Activated naive CD4-positive, alpha-beta T cell treated with anti-CD3 and anti-CD28 coated beads, Interleukin-2, amount 10 ng/mL, durations not matched to agents 7 days and 5 days (primary cell): ENCODE results near the gene CUL9.
A peak's percentile ranks its signal among the peaks of the same experiment; 100 is the strongest.

Experiments used
- CTCF ChIA-PET: fragments of 350-600 bp; sonication (Branson Sonifier 250); formaldehyde crosslinking; loops from one replicate; lab custom pipeline; 2021; ENCODE audit warnings: antibody characterized with exemption; lab: Charles Lee
- DNase-seq: peaks from one replicate; pipeline ENCODE4 v3.0.0-alpha.2; 2020
- H3K27ac Mint-ChIP-seq: one replicate; pipeline ENCODE4 v1.8.0; 2021; ENCODE audit warnings: mild to moderate bottlenecking, moderate library complexity, mixed read lengths
- H3K27me3 Mint-ChIP-seq: one replicate; pipeline ENCODE4 v1.8.0; 2021; ENCODE audit warnings: mild to moderate bottlenecking, mixed read lengths
- H3K36me3 Mint-ChIP-seq: one replicate; pipeline ENCODE4 v1.8.0; 2021; ENCODE audit warnings: mixed read lengths
- H3K4me1 Mint-ChIP-seq: one replicate; pipeline ENCODE4 v1.8.0; 2021; ENCODE audit warnings: mixed read lengths
- H3K4me3 Mint-ChIP-seq: one replicate; pipeline ENCODE4 v1.8.0; 2021; ENCODE audit warnings: mild to moderate bottlenecking, moderate library complexity, mixed read lengths
- H3K9me3 Mint-ChIP-seq: one replicate; pipeline ENCODE4 v1.8.0; 2021; ENCODE audit warnings: mixed read lengths

Gene CUL9

GRCh38 chr6:43196337-43196736 lies 14.3 kb downstream of the CUL9 start:
- H3K27ac Mint-ChIP-seq: no peak overlapping the region
- H3K4me1 Mint-ChIP-seq: peaks cover 4% of the 10 kb centered on the region
- CTCF ChIA-PET: no interaction called here
- H3K36me3 Mint-ChIP-seq: peaks cover 46% of the 10 kb centered on the region
- no peaks in the 10 kb centered on the region for H3K27me3 Mint-ChIP-seq
- H3K9me3 Mint-ChIP-seq: no peaks in the 10 kb centered on the region
- DNase-seq: peak; percentile 7
- no peak overlapping the region for H3K4me3 Mint-ChIP-seq

GRCh38 chr6:43199912-43200311 lies 17.9 kb downstream of the CUL9 start:
- Mint-ChIP-seq H3K4me1 (peaks cover 4% of the 10 kb centered on the region), H3K27me3 (no peaks in the 10 kb centered on the region), H3K36me3 (peaks cover 37% of the 10 kb centered on the region), H3K4me3 (no peak overlapping the region), H3K27ac (peak overlapping the region; percentile 12), H3K9me3 (no peaks in the 10 kb centered on the region)
- CTCF ChIA-PET: no interaction called here
- DNase-seq: peak; percentile 6

- DNase-seq: peak; percentile 13
- Mint-ChIP-seq H3K4me3 (no peak overlapping the region), H3K36me3 (peaks cover 33% of the 10 kb centered on the region), H3K4me1 (peaks cover 4% of the 10 kb centered on the region), H3K27me3 (no peaks in the 10 kb centered on the region), H3K27ac (no peak overlapping the region), H3K9me3 (no peaks in the 10 kb centered on the region)
- CTCF ChIA-PET: interaction anchor here (0.7 to 1.2 kb wide), 3 partner anchors 8 to 24 kb away, joined by 3 to 5 read pairs (median 3); no protein-coding TSS in a partner anchor
These were observed 18.5 kb downstream of the CUL9 start for GRCh38 chr6:43200541-43200940.

GRCh38 chr6:43202451-43202850 lies 20.5 kb downstream of the CUL9 start:
- H3K4me3 Mint-ChIP-seq: no peak overlapping the region
- CTCF ChIA-PET: no interaction called here
- H3K27ac Mint-ChIP-seq: no peak overlapping the region
- DNase-seq: peak; percentile 9
- H3K9me3 Mint-ChIP-seq: no peaks in the 10 kb centered on the region
- H3K4me1 Mint-ChIP-seq: peaks cover 4% of the 10 kb centered on the region
- H3K36me3 Mint-ChIP-seq: peaks cover 33% of the 10 kb centered on the region
- no peaks in the 10 kb centered on the region for H3K27me3 Mint-ChIP-seq

GRCh38 chr6:43203029-43203717 lies 21.2 kb downstream of the CUL9 start:
- Mint-ChIP-seq H3K4me3 (no peak overlapping the region), H3K9me3 (no peaks in the 10 kb centered on the region), H3K27ac (peak overlapping the region; percentile 35), H3K27me3 (no peaks in the 10 kb centered on the region), H3K4me1 (peaks cover 4% of the 10 kb centered on the region), H3K36me3 (peaks cover 31% of the 10 kb centered on the region)
- CTCF ChIA-PET: no interaction called here
- DNase-seq: peak; percentile 19

GRCh38 chr6:43203718-43204095 lies 21.7 kb downstream of the CUL9 start:
- CTCF ChIA-PET: no interaction called here
- no peak overlapping the region for H3K4me3 Mint-ChIP-seq
- H3K36me3 Mint-ChIP-seq: peaks cover 31% of the 10 kb centered on the region
- no peaks in the 10 kb centered on the region for H3K27me3 Mint-ChIP-seq
- H3K4me1 Mint-ChIP-seq: peaks cover 4% of the 10 kb centered on the region
- no peaks in the 10 kb centered on the region for H3K9me3 Mint-ChIP-seq
- DNase-seq: peak; percentile 0
- H3K27ac Mint-ChIP-seq: peak overlapping the region; percentile 35

- CTCF ChIA-PET: no interaction called here
- Mint-ChIP-seq H3K9me3 (no peaks in the 10 kb centered on the region), H3K27ac (no peak overlapping the region), H3K4me3 (no peak overlapping the region), H3K27me3 (no peaks in the 10 kb centered on the region), H3K4me1 (peaks cover 4% of the 10 kb centered on the region), H3K36me3 (peaks cover 31% of the 10 kb centered on the region)
- peak; percentile 16 for DNase-seq
These were observed 22.5 kb downstream of the CUL9 start for GRCh38 chr6:43204271-43205105.

GRCh38 chr6:43205849-43206248 lies 23.9 kb downstream of the CUL9 start:
- peaks cover 26% of the 10 kb centered on the region for H3K36me3 Mint-ChIP-seq
- CTCF ChIA-PET: interaction anchor here (0.6 kb wide), 1 partner anchor 56 kb away, joined by 3 read pairs; no protein-coding TSS in a partner anchor
- H3K4me1 Mint-ChIP-seq: no peaks in the 10 kb centered on the region
- no peak overlapping the region for H3K27ac Mint-ChIP-seq
- peak; percentile 10 for DNase-seq
- H3K4me3 Mint-ChIP-seq: no peak overlapping the region
- no peaks in the 10 kb centered on the region for H3K9me3 Mint-ChIP-seq
- no peaks in the 10 kb centered on the region for H3K27me3 Mint-ChIP-seq

GRCh38 chr6:43207286-43207685 lies 25.3 kb downstream of the CUL9 start:
- Mint-ChIP-seq H3K4me3 (no peak overlapping the region), H3K4me1 (no peaks in the 10 kb centered on the region), H3K27me3 (no peaks in the 10 kb centered on the region), H3K27ac (no peak overlapping the region), H3K36me3 (peaks cover 17% of the 10 kb centered on the region), H3K9me3 (no peaks in the 10 kb centered on the region)
- CTCF ChIA-PET: no interaction called here
- DNase-seq: no peak

GRCh38 chr6:43211955-43212354 lies 30.0 kb downstream of the CUL9 start:
- Mint-ChIP-seq H3K9me3 (no peaks in the 10 kb centered on the region), H3K4me1 (no peaks in the 10 kb centered on the region), H3K27me3 (no peaks in the 10 kb centered on the region), H3K36me3 (peaks cover 16% of the 10 kb centered on the region), H3K4me3 (no peak overlapping the region), H3K27ac (no peak overlapping the region)
- CTCF ChIA-PET: interaction anchor here (1.0 to 1.1 kb wide), 2 partner anchors 13 to 186 kb away, joined by 4 to 5 read pairs; no protein-coding TSS in a partner anchor
- DNase-seq: no peak

- no peaks in the 10 kb centered on the region for H3K9me3 Mint-ChIP-seq
- peaks cover 17% of the 10 kb centered on the region for H3K36me3 Mint-ChIP-seq
- CTCF ChIA-PET: no interaction called here
- no peak for DNase-seq
- H3K4me3 Mint-ChIP-seq: no peak overlapping the region
- no peak overlapping the region for H3K27ac Mint-ChIP-seq
- no peaks in the 10 kb centered on the region for H3K4me1 Mint-ChIP-seq
- H3K27me3 Mint-ChIP-seq: no peaks in the 10 kb centered on the region
These were observed 31.4 kb downstream of the CUL9 start for GRCh38 chr6:43213431-43213830.

- DNase-seq: no peak
- no peaks in the 10 kb centered on the region for H3K27me3 Mint-ChIP-seq
- H3K4me1 Mint-ChIP-seq: no peaks in the 10 kb centered on the region
- no peaks in the 10 kb centered on the region for H3K9me3 Mint-ChIP-seq
- peaks cover 17% of the 10 kb centered on the region for H3K36me3 Mint-ChIP-seq
- CTCF ChIA-PET: interaction anchor here (2.6 kb wide), 1 partner anchor 14 kb away, joined by 6 read pairs; the partner anchor contains the start of gene DNPH1
- H3K4me3 Mint-ChIP-seq: no peak overlapping the region
- no peak overlapping the region for H3K27ac Mint-ChIP-seq
These were observed 33.1 kb downstream of the CUL9 start for GRCh38 chr6:43215066-43215465.

GRCh38 chr6:43216200-43216599 lies 34.2 kb downstream of the CUL9 start:
- Mint-ChIP-seq H3K4me1 (no peaks in the 10 kb centered on the region), H3K27ac (no peak overlapping the region), H3K27me3 (no peaks in the 10 kb centered on the region), H3K9me3 (no peaks in the 10 kb centered on the region), H3K36me3 (peaks cover 19% of the 10 kb centered on the region), H3K4me3 (no peak overlapping the region)
- CTCF ChIA-PET: interaction anchor here (2.6 kb wide), 1 partner anchor 13 kb away, joined by 6 read pairs; the partner anchor contains the start of gene DNPH1
- no peak for DNase-seq

GRCh38 chr6:43217351-43217750 lies 35.4 kb downstream of the CUL9 start:
- CTCF ChIA-PET: interaction anchor here (2.6 kb wide), 1 partner anchor 12 kb away, joined by 6 read pairs; the partner anchor contains the start of gene DNPH1
- DNase-seq: no peak
- H3K27me3 Mint-ChIP-seq: no peaks in the 10 kb centered on the region
- H3K36me3 Mint-ChIP-seq: peaks cover 19% of the 10 kb centered on the region
- no peak overlapping the region for H3K27ac Mint-ChIP-seq
- H3K9me3 Mint-ChIP-seq: no peaks in the 10 kb centered on the region
- no peak overlapping the region for H3K4me3 Mint-ChIP-seq
- no peaks in the 10 kb centered on the region for H3K4me1 Mint-ChIP-seq
